HepG2 (cell line): ENCODE data around the gene TOB1. TPM values are rescaled to one million over a fixed set of nuclear protein-coding genes. Genes with fewer than 3 reads are reported as not detected.

ENCODE experiments used
- ARHGAP35 ChIP-seq: sonication (generic); formaldehyde crosslinking; IDR thresholded peaks from 2 replicates; pipeline ENCODE4 v1.9.0; 2022; ENCODE audit warnings: mild to moderate bottlenecking, inconsistent platforms, moderate library complexity, missing genetic modification reagents, borderline replicate concordance
- DMAP1 ChIP-seq: IDR thresholded peaks from 2 replicates; pipeline ENCODE4 v1.6.1; 2016
- IRF2 ChIP-seq: IDR thresholded peaks from 2 replicates; pipeline ENCODE4 v1.6.1; 2018; ENCODE audit warnings: missing genetic modification reagents, missing compliant biosample characterization
- NR3C1 ChIP-seq: sonication (generic); formaldehyde crosslinking; IDR thresholded peaks from 2 replicates; pipeline ENCODE4 v1.4.0; 2020; ENCODE audit warnings: missing genetic modification reagents
- RARG ChIP-seq: sonication (generic); formaldehyde crosslinking; IDR thresholded peaks from 2 replicates; pipeline ENCODE4 v1.4.0; 2020; ENCODE audit warnings: low read depth, mild to moderate bottlenecking, missing genetic modification reagents
- SALL1 ChIP-seq: sonication (generic); formaldehyde crosslinking; IDR thresholded peaks from 2 replicates; pipeline ENCODE4 v1.8.0; 2022; ENCODE audit warnings: mild to moderate bottlenecking, missing genetic modification reagents
- SKIL ChIP-seq: sonication (generic); formaldehyde crosslinking; IDR thresholded peaks from 2 replicates; pipeline ENCODE4 v1.8.0; 2022; ENCODE audit warnings: missing genetic modification reagents, mild to moderate bottlenecking, moderate library complexity, borderline replicate concordance
- SRSF1 ChIP-seq: fragments of 200-400 bp; formaldehyde crosslinking; optimal IDR thresholded peaks from 2 replicates; pipeline ENCODE3; 2017; ENCODE audit warnings: mild to moderate bottlenecking, low read depth, low read length, moderate library complexity
- TBP ChIP-seq: sonication (generic); formaldehyde crosslinking; IDR thresholded peaks from 2 replicates; pipeline ENCODE4 v1.5.0; 2020; ENCODE audit warnings: missing genetic modification reagents
- THRA ChIP-seq: sonication (generic); formaldehyde crosslinking; IDR thresholded peaks from 2 replicates; pipeline ENCODE4 v1.4.0; 2020; ENCODE audit warnings: missing genetic modification reagents, borderline replicate concordance
- YY1 ChIP-seq: IDR thresholded peaks from 2 replicates; pipeline ENCODE4 v1.6.1; 2011; ENCODE audit warnings: low read length, low read depth, moderate library complexity, mild to moderate bottlenecking; ENCODE audit not compliant: insufficient read depth, insufficient replicate concordance
- ZBTB1 ChIP-seq: sonication (generic); formaldehyde crosslinking; IDR thresholded peaks from 2 replicates; pipeline ENCODE4 v1.4.0; 2020; ENCODE audit warnings: missing genetic modification reagents, borderline replicate concordance
- ZHX2 ChIP-seq, 2 experiments: sonication (generic) in 1 of 2; formaldehyde crosslinking in 1 of 2; IDR thresholded peaks; 2 replicates each; pipeline versions ENCODE4 v1.6.1 to v1.9.0; 2014 to 2022; ENCODE audit warnings: antibody characterized with exemption in 1 of 2, borderline replicate concordance in 1 of 2, inconsistent platforms in 1 of 2, low read depth in 1 of 2, missing genetic modification reagents in 1 of 2
- ZMAT5 ChIP-seq: sonication (generic); formaldehyde crosslinking; IDR thresholded peaks from 2 replicates; pipeline ENCODE4 v1.5.0; 2020; ENCODE audit warnings: mild to moderate bottlenecking, low read depth, missing genetic modification reagents, borderline replicate concordance
- ZNF337 ChIP-seq: sonication (generic); formaldehyde crosslinking; IDR thresholded peaks from 2 replicates; pipeline ENCODE4 v1.5.1; 2020; ENCODE audit warnings: missing genetic modification reagents, low read depth, mild to moderate bottlenecking, borderline replicate concordance
- ZNF382 ChIP-seq: sonication (generic); formaldehyde crosslinking; IDR thresholded peaks from 2 replicates; pipeline ENCODE4 v1.5.0; 2020; ENCODE audit warnings: missing genetic modification reagents, mild to moderate bottlenecking, borderline replicate concordance
- polyA plus RNA-seq, 8 experiments: library from polyadenylated mRNA; depleted of rRNA in 3 of 8; stranded (reverse) in 7 of 8; unstranded in 1 of 8; fragments of >200 nt; fragmentation: Illumina TruSeq in 4 of 8; extraction: Trizol in 4 of 8; gene quantifications; 2 replicates each; pipeline versions ENCODE4 v1.2.1 to v1.2.3, GENCODE V29; 2011 to 2016; ENCODE audit warnings: low read depth in 4 of 8, missing spikeins in 1 of 8, mixed read lengths in 1 of 8; ENCODE audit not compliant: insufficient read depth in 1 of 8
- total RNA-seq, 5 experiments: library from RNA; depleted of rRNA; stranded (reverse); fragments of >200 nt; fragmentation: Illumina TruSeq; extraction: Trizol; gene quantifications; 2 replicates each; pipeline ENCODE4 v1.2.3, GENCODE V29; 2016; ENCODE audit warnings: low read depth in 1 of 5

TOB1 gene
- total and polyA plus RNA-seq, 2 of the 13 experiments (the other 11 are each of a cell fraction or from before 2014, with no cell fraction given), result 21.9 to 57.7 TPM

GRCh38 chr17:50909765-50910605 lies 43.8 kb upstream of the TOB1 start (continued):
- TF ChIP-seq THRA (CRISPR knock-in tag) (peak; percentile 93), ZMAT5 (no peak), RARG (CRISPR knock-in tag) (no peak), ZNF337 (CRISPR knock-in tag) (peak; percentile 56; the same call in 1 of the 2 replicates), ARHGAP35 (CRISPR knock-in tag) (peak; percentile 80), YY1 (peak; percentile 43), IRF2 (CRISPR knock-in tag) (no peak; the same call in none of the 2 replicates), NR3C1 (no peak), SALL1 (CRISPR knock-in tag) (peak; percentile 96), ZBTB1 (CRISPR knock-in tag) (no peak), SKIL (CRISPR knock-in tag) (no peak), ZHX2 (IDR thresholded peaks at IDR 0.05; ENCODE audit: low read depth) (0 out of 2 replicates have a peak, but pooled peaks have one; percentile 21), ZHX2 (CRISPR knock-in tag; IDR thresholded peaks at IDR 0.05; ENCODE audit: borderline replicate concordance) (no peak), ZNF382 (no peak), TBP (CRISPR knock-in tag) (no peak), DMAP1 (no peak), SRSF1 (no peak)
